Activated T-helper 2 cell treated with anti-CD3 and anti-CD28 coated beads, Interferon-gamma antibody, Interleukin-2, Interleukin-4, amounts not matched to agents 10 μg/mL and 5 μg/mL and 100 μg/mL, durations not matched to agents 14 hours and 24 hours and 36 hours (primary cell): ENCODE measurements around the gene PPIH. TPM values are rescaled to one million over a fixed set of nuclear protein-coding genes. Genes with fewer than 3 reads are reported as not detected.
A peak's percentile ranks its signal among the peaks of the same experiment; 100 is the strongest.
"Not testable (repeated sequence)": the region's sequence is repeated elsewhere in the genome, so short reads cannot be mapped to it uniquely, and the experiment has no call there.

Experiments
- DNase-seq: peaks from one replicate; pipeline ENCODE4 v3.0.0; 2021; ENCODE audit warnings: low spot score
- H3K27ac Mint-ChIP-seq: one replicate; pipeline ENCODE4 v1.8.0; 2021; ENCODE audit warnings: mixed read lengths
- H3K27me3 Mint-ChIP-seq: one replicate; pipeline ENCODE4 v1.8.0; 2021; ENCODE audit warnings: low read depth, mixed read lengths
- H3K36me3 Mint-ChIP-seq: one replicate; pipeline ENCODE4 v1.8.0; 2021; ENCODE audit warnings: low read depth, mixed read lengths
- H3K4me1 Mint-ChIP-seq: one replicate; pipeline ENCODE4 v1.8.0; 2021; ENCODE audit warnings: low read depth, mixed read lengths
- H3K4me3 Mint-ChIP-seq: one replicate; pipeline ENCODE4 v1.8.0; 2021; ENCODE audit warnings: low read depth, mild to moderate bottlenecking, moderate library complexity, mixed read lengths
- H3K9me3 Mint-ChIP-seq: one replicate; pipeline ENCODE4 v1.8.0; 2021; ENCODE audit warnings: mixed read lengths
- intact Hi-C: fragments of 100-400 bp; cut with micrococcal nuclease; formaldehyde crosslinking; loops from one replicate; pipeline ENCODE4 v1.15.1; 2023
- total RNA-seq: library from RNA; stranded (reverse); gene quantifications from 2 replicates; pipeline ENCODE4 v1.2.3, GENCODE V29; 2022

PPIH gene
- total RNA-seq, 1 donor from 2014 or later = 78.7 TPM

DNA sequence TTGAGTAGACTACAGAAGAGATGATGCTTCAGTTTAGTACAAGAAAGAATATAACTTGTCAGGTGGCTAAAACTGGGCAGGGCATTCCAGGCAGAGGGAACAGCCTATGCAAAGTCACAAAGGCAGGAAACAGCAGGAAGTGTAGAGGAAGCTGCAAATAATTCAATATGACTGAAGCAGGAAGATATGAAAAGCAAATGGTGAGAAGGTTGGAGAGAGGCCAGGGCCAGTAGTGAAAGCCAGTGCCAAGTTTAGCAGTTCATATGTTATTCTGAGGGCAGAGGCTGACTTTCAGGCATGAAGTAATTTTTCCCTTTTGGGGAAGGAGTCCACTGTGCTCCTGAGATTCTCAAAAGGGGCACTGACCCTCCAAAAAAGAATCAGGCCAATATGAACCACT lies 16.0 kb downstream of the PPIH start:
- no peak for DNase-seq
- intact Hi-C loops = no loop called here
- Mint-ChIP-seq H3K9me3 (no peaks in the 10 kb centered on the region), H3K27ac (no peak overlapping the region), H3K36me3 (peaks cover 55% of the 10 kb centered on the region), H3K4me1 (peaks cover 2% of the 10 kb centered on the region), H3K27me3 (no peaks in the 10 kb centered on the region), H3K4me3 (no peak overlapping the region)

DNA sequence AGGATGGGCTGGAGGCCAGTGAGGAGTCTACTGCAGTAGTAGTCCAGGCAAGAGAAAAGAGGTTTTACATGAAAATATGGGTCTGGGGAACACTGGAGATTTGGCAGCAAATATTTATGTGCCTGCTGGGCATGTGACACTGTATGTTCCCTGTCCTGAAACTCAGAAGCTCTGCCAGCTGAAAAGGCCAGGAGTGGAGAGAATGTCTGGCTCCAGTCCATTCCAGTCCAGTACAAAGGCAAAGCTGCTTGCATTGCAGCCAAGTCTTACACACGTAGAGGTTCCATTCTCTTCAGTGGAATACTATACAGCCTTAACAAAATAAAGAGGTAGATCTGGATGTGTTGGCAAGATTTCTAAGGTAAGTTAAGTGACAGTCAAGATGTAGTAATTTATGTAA lies 16.5 kb downstream of the PPIH start:
- Mint-ChIP-seq H3K27ac (no peak overlapping the region), H3K36me3 (peaks cover 52% of the 10 kb centered on the region), H3K27me3 (no peaks in the 10 kb centered on the region), H3K4me1 (peaks cover 2% of the 10 kb centered on the region), H3K4me3 (no peak overlapping the region), H3K9me3 (no peaks in the 10 kb centered on the region)
- intact Hi-C loops = no loop called here
- no peak for DNase-seq

DNA sequence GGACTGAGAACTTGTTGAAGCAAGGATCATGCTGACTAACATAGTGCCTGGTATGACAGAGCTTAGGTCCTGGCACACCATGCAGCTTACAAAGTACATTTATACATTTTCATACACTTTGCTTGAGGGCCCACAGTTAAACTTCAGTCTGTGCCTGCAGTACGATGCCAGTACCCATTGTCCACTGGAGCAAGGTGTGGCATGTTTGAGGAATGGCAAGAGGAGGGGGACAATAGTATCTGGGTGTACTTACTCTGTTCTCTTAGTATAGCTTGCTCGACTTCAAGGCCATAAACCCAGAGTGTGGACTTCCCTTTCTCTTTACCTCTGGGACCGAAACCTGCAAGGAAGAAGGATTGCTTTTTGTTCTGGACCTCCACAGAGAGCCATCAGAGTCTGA lies 17.2 kb downstream of the PPIH start:
- Mint-ChIP-seq H3K9me3 (no peaks in the 10 kb centered on the region), H3K27me3 (no peaks in the 10 kb centered on the region), H3K27ac (no peak overlapping the region), H3K4me1 (peaks cover 7% of the 10 kb centered on the region), H3K36me3 (peaks cover 47% of the 10 kb centered on the region), H3K4me3 (no peak overlapping the region)
- intact Hi-C loops = no loop called here
- no peak for DNase-seq

DNA sequence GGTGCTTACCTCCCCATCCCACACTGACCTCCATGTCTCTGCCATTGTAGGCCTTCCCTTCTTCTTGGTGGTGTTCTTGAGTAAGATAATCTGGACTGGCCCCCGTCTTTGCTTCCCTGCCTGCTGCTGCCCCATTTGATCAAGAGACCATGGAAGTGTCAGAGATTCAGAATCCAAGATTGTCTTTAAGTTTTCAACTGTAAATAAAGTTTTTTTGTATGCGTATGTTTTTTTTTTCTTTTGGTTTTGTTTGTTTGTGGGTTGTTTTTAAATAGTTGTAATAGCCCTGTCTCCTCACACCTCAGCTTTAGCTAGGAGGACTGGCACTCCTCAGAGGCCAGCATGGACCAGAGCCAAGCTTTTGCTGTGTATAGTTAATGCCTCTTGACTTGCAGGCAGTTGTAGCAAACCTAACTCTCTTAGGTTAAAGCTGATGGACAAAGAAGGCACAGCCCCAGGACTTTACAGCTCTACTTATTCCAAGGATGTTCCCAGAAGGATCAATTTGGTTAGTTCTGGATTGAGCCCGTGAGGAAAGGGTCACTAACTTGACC lies 18.4 kb downstream of the PPIH start:
- Mint-ChIP-seq H3K27ac (no peak overlapping the region), H3K4me3 (no peak overlapping the region), H3K27me3 (no peaks in the 10 kb centered on the region), H3K4me1 (peaks cover 17% of the 10 kb centered on the region), H3K36me3 (peaks cover 43% of the 10 kb centered on the region), H3K9me3 (no peaks in the 10 kb centered on the region)
- intact Hi-C loops = no loop called here
- DNase-seq = no peak

DNA sequence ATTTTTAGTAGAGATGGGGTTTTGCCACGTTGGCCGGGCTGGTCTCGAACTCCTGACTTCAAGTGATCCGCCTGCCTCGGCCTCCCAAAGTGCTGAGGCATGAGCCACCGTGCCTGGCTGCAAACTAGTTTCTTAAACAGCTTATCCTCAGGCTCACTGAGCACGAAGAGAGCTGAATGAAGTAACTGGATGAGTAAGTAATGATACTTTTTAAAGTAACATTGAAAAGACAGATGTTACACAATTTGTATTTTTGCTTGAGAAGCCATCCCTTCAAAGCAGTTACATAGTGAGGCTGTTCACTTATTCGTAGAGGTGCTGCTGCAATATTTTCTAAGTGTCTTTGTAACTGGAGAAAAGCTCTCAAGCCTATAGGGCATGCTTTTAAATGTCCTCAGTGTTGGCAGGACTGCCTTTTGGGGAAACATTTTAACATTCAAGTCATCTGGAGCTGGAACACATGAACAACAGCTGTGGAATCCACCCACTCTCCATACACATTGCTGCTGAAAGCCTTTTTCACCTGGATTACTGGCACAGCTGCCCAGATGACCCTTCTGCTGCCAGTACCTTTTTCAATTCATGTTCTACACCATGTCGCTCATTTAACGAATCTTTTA lies 21.3 kb downstream of the PPIH start:
- no peak for DNase-seq
- Mint-ChIP-seq H3K27ac (no peak overlapping the region), H3K27me3 (no peaks in the 10 kb centered on the region), H3K36me3 (peaks cover 41% of the 10 kb centered on the region), H3K9me3 (no peaks in the 10 kb centered on the region), H3K4me3 (no peak overlapping the region), H3K4me1 (peaks cover 24% of the 10 kb centered on the region)
- intact Hi-C loops = no loop called here

DNA sequence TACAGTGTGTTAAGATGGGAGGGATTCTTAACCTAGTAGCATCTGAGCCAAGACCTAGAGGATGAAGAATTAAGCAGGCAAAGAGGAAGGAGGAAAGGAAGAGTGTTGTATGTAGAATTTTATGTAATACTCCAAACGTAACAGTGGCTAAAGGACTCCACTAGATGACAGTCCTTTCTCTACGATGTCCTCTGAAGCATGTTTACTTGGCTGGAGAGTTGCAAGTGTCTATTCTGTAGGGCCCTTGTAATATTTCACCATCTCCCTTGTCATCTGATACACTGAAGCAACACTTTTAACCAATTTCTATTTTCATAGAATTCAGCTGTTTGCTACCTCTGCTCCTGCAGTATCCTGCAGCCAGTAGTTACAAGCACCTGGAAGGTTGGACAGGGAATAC lies 21.8 kb downstream of the PPIH start:
- Mint-ChIP-seq H3K9me3 (no peaks in the 10 kb centered on the region), H3K4me1 (peaks cover 30% of the 10 kb centered on the region), H3K27ac (no peak overlapping the region), H3K4me3 (peak overlapping the region; percentile 95), H3K27me3 (no peaks in the 10 kb centered on the region), H3K36me3 (peaks cover 41% of the 10 kb centered on the region)
- intact Hi-C loops = loop anchor here (5.0 to 10.0 kb wide), 4 partner anchors 242 to 1695 kb away; partner anchors contain the start of genes ELOVL1 and FOXJ3
- DNase-seq = no peak

DNA sequence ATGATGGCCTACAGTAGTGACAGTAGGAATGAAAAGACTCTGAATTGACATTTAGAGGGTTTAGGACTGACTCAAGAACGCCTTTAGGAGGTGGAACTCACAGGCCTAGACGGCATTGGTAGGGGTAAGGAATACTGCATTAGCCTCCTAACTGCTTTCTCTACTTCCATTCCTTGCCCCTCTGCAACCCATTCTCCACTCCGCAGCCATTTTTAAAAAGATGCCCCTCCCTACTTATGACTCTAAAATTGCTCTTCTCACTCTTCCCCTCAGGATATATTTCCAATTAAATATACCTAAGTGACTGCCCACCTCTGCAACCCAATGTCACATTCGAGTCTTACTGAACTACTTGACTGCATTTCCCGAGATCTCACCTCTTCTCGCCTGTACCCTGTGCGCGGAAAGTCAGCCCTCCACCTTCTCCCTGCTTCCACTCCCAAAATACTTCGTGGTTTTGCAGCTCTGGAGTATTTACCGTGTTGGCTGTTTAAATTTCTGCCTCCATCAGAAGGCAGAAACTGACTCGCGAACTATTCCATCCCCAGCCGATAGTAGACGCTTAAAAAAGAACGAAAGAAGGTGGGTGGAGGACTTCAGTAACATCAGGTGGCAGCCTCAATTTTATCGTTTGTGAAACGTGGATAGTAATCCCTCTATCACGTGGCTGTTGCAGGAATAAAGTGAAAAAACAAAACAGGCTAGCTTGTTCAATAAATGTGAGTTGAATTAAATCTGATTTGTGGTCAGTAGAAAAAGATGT lies 22.9 kb downstream of the PPIH start:
- peak overlapping the region; percentile 96 for H3K27ac Mint-ChIP-seq
- H3K4me1 Mint-ChIP-seq = peaks cover 38% of the 10 kb centered on the region
- peak overlapping the region; percentile 95 for H3K4me3 Mint-ChIP-seq
- H3K9me3 Mint-ChIP-seq = no peaks in the 10 kb centered on the region
- no peak for DNase-seq
- intact Hi-C loops = loop anchor here (1.0 to 10.0 kb wide), 5 partner anchors 23 to 1696 kb away; partner anchors contain the start of genes ELOVL1, FOXJ3 and PPIH
- peaks cover 42% of the 10 kb centered on the region for H3K36me3 Mint-ChIP-seq
- no peaks in the 10 kb centered on the region for H3K27me3 Mint-ChIP-seq

DNA sequence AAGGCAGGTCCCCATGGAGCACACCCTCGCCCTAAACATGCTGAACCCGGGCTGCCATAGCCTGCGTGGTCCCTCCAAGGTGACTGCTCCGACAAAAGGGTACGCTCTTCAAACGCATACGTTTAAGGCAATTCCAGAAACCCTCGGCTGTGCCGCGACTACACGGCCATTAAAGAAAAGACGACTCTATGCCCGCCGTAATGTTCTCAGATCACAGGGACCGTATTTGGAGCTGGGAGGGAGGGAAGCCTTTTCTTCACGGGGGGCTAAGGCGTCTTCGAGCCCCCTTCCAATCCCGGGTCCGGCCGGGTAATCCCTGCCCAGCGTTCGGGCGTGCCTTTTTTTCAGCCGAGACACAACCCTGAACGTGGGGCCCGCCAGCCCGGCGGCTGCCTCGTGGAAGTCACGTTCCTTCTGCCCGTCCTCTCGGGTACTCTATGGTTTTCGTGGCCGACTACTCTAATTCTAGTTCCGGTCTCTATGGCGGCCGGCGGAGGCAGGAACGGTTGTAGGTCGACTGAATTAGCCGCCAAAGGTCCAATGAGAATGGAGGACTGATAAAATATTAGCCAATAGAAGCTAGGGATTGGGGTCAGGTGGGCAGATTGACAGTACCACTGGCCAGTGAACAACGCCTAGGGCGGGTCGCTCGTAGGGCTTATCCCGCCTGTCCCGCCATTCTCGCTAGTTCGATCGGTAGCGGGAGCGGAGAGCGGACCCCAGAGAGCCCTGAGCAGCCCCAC lies 23.7 kb downstream of the PPIH start, which contains the start of gene YBX1:
YBX1 (plus strand) TSS at position 678 of the 743 bp plus-strand sequence. CDS start 148 bp downstream, outside the sequence.
- H3K27me3 Mint-ChIP-seq = no peaks in the 10 kb centered on the region
- intact Hi-C loops = loop anchor here (1.0 to 10.0 kb wide), 7 partner anchors 24 to 1697 kb away; partner anchors contain the start of genes C1orf50, ELOVL1, FOXJ3 and P3H1
- DNase-seq = peak; percentile 94
- peaks cover 46% of the 10 kb centered on the region for H3K36me3 Mint-ChIP-seq
- H3K9me3 Mint-ChIP-seq = no peaks in the 10 kb centered on the region
- peak within 1 kb of the TSS; percentile 96 for H3K27ac Mint-ChIP-seq
- peaks cover 45% of the 10 kb centered on the region for H3K4me1 Mint-ChIP-seq
- H3K4me3 Mint-ChIP-seq = peak within 1 kb of the TSS; percentile 97

DNA sequence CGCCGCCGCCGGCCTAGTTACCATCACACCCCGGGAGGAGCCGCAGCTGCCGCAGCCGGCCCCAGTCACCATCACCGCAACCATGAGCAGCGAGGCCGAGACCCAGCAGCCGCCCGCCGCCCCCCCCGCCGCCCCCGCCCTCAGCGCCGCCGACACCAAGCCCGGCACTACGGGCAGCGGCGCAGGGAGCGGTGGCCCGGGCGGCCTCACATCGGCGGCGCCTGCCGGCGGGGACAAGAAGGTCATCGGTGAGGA lies 24.2 kb downstream of the PPIH start:
- not testable (repeated sequence) for H3K27me3 Mint-ChIP-seq, H3K9me3 Mint-ChIP-seq, DNase-seq
- intact Hi-C loops = loop anchor here (1.0 to 10.0 kb wide), 6 partner anchors 85 to 1698 kb away; partner anchors contain the start of genes C1orf50, ELOVL1, FOXJ3 and P3H1
- Mint-ChIP-seq H3K4me1 (peaks cover 48% of the 10 kb centered on the region), H3K4me3 (peak overlapping the region; percentile 95), H3K36me3 (peaks cover 50% of the 10 kb centered on the region), H3K27ac (peak overlapping the region; percentile 96)

DNA sequence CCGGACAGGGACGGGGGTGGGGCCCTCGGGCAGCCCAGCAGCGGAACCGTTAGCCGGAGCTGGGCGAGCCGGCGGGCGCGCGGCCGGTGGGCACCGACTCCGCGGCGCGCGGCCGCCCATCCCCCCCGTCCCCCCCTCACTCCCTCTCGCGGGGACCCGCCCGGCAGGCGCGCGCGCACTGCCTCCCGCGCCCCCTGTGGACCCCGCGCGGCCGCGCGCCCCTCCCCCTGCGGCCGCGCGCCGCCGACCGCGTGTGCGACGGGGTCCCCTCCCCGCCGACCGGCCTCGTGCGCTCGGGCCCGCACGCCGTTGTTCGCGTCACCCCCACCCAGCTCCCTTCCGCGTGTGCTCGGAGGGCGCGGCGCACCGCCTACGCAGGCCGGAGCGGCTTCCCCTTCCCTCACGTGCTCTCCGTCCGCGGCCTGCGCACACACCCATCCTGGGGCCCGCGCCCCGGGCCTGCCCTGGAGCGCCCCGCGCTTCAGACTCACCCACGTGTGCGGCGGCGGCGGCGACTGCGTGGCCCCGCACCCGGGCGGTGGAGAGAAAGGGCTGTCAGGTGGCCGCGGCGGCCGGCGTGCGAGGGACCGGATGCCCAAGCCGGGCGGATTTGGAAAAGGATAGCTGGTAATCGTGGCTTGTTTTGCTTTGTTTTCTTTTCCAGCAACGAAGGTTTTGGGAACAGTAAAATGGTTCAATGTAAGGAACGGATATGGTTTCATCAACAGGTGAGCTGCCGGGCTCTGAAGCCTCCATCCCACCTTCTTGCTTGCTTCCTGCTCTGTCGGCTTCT lies 24.7 kb downstream of the PPIH start:
- intact Hi-C loops = loop anchor here (1.0 to 10.0 kb wide), 6 partner anchors 84 to 1698 kb away; partner anchors contain the start of genes C1orf50, ELOVL1, FOXJ3 and P3H1
- Mint-ChIP-seq H3K9me3 (no peaks in the 10 kb centered on the region), H3K4me1 (peaks cover 53% of the 10 kb centered on the region), H3K27me3 (no peaks in the 10 kb centered on the region), H3K27ac (peak overlapping the region; percentile 86), H3K36me3 (peaks cover 55% of the 10 kb centered on the region), H3K4me3 (peak overlapping the region; percentile 97)
- DNase-seq = peak; percentile 61

DNA sequence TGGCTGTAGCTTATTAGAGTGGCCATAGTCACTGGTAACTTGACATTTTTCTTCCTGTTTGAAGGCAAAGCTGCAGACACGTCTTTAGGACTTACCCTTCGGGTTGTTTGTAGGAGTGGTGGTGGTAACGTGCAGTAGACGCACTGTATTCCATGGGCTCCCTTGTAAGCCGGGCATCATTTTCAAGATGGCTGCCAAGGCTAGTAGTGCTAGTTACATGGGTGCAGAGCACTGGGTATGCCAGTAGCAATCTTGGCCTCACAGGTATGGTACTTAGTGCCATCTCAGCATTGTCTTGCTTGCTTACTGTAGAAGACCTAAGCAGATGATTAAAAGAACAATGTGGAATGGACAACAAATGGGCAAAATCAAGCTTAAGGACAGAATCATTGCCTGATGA lies 25.9 kb downstream of the PPIH start:
- H3K27me3 Mint-ChIP-seq = no peaks in the 10 kb centered on the region
- H3K4me3 Mint-ChIP-seq = peak overlapping the region; percentile 97
- intact Hi-C loops = loop anchor here (5.0 to 10.0 kb wide), 4 partner anchors 238 to 1699 kb away; partner anchors contain the start of genes ELOVL1 and FOXJ3
- peaks cover 61% of the 10 kb centered on the region for H3K4me1 Mint-ChIP-seq
- H3K27ac Mint-ChIP-seq = peak overlapping the region; percentile 79
- no peaks in the 10 kb centered on the region for H3K9me3 Mint-ChIP-seq
- no peak for DNase-seq
- peaks cover 60% of the 10 kb centered on the region for H3K36me3 Mint-ChIP-seq

DNA sequence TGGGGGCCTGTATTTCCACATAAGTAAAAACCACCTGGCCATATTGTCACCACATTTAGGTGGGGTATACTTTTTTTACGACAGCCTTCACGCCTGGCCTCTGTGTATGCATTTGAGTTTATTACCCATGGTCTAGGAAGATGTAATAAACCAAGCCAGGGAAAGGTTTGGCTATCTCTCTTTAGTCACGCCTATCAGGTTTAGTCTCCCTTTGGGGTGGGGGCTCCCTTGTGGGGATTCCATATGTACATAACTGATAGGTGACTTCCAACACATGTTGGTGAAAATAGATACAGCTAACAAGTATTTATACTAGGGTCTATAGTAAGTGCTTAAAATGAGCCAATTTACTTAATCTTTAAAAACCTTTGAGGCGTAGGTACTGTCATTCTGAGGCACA lies 28.2 kb downstream of the PPIH start:
- Mint-ChIP-seq H3K27ac (no peak overlapping the region), H3K4me3 (peak overlapping the region; percentile 30), H3K36me3 (peaks cover 75% of the 10 kb centered on the region), H3K9me3 (no peaks in the 10 kb centered on the region), H3K4me1 (peaks cover 66% of the 10 kb centered on the region), H3K27me3 (no peaks in the 10 kb centered on the region)
- DNase-seq = no peak
- intact Hi-C loops = loop anchor here (10.0 kb wide), 3 partner anchors 352 to 1702 kb away; partner anchors contain the start of genes ELOVL1 and FOXJ3
